Measurements from ENCODE around the gene ANTXR2.

ANTXR2 gene

GRCh38 chr4:80022282-80022681 lies 50.7 kb downstream of the ANTXR2 start:
- DNase-seq (ENCODE audit: low read depth), result no peak
- TF ChIP-seq, protein P1, sequence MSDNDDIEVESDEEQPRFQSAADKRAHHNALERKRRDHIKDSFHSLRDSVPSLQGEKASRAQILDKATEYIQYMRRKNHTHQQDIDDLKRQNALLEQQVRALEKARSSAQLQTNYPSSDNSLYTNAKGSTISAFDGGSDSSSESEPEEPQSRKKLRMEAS (IDR thresholded peaks at IDR 0.05; ENCODE audit: low read depth, low read length), result no peak
- TF ChIP-seq, protein P2, sequence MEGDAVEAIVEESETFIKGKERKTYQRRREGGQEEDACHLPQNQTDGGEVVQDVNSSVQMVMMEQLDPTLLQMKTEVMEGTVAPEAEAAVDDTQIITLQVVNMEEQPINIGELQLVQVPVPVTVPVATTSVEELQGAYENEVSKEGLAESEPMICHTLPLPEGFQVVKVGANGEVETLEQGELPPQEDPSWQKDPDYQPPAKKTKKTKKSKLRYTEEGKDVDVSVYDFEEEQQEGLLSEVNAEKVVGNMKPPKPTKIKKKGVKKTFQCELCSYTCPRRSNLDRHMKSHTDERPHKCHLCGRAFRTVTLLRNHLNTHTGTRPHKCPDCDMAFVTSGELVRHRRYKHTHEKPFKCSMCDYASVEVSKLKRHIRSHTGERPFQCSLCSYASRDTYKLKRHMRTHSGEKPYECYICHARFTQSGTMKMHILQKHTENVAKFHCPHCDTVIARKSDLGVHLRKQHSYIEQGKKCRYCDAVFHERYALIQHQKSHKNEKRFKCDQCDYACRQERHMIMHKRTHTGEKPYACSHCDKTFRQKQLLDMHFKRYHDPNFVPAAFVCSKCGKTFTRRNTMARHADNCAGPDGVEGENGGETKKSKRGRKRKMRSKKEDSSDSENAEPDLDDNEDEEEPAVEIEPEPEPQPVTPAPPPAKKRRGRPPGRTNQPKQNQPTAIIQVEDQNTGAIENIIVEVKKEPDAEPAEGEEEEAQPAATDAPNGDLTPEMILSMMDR (IDR thresholded peaks at IDR 0.05; ENCODE audit: low read depth, low read length), result no peak
- no peak for TF ChIP-seq MYC (IDR thresholded peaks at IDR 0.05; ENCODE audit: low read depth, low read length)
- no peak for TF ChIP-seq POLR2A (IDR thresholded peaks at IDR 0.05; ENCODE audit: extremely low read depth, insufficient read length)

DNA sequence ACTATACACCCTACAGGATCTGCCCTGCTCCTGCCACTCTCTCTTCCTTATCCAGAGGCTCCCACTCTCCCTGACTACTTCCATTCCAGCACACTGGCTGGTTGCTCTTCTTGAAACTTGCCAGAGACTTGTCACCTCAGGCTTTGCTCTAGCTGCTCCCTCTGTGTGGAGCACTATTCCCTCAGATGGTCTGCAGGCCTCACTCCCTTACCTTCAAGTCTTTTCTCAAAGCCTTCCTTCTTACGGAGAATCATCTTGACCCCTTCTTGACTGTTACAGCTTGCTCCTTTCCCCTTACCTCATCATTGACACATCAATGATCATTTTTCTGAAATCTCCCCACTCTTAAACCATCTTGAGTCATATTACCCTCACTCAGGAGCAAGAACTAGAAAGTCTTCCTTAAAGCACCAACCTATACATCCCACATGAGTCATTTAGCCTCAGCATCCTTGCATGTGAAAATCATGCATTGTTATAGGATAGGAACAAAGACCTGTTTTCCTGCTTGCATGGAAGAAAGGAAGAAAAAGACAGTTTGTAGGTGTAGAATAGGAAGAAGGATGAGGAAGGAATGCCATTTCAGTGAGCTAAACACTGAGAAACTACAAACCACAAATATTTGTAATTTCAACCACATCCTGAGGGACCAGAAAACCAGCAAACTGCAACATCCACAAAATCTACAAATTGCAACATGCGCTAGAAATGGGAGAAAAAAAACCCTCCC lies 55.7 kb downstream of the ANTXR2 start:
- TF ChIP-seq POLR2A (IDR thresholded peaks at IDR 0.05; ENCODE audit: extremely low read depth, insufficient read length), result no peak
- TF ChIP-seq MYC (IDR thresholded peaks at IDR 0.05; ENCODE audit: low read depth, low read length), result no peak; the same call in 1 of the 2 replicates
- TF ChIP-seq, protein P1 (IDR thresholded peaks at IDR 0.05; ENCODE audit: low read depth, low read length), result no peak
- TF ChIP-seq, protein P2 (IDR thresholded peaks at IDR 0.05; ENCODE audit: low read depth, low read length), result no peak
- DNase-seq (ENCODE audit: low read depth), result peak; percentile 84
- peak overlapping the region; percentile 34 for H3K4me3 ChIP-seq (ENCODE audit: low read depth, low read length)

More at GRCh38 chr4:80022282-80022681, 50.7 kb downstream of the ANTXR2 start:
- no peak overlapping the region for H3K4me3 ChIP-seq (ENCODE audit: low read depth, low read length)

DNA sequence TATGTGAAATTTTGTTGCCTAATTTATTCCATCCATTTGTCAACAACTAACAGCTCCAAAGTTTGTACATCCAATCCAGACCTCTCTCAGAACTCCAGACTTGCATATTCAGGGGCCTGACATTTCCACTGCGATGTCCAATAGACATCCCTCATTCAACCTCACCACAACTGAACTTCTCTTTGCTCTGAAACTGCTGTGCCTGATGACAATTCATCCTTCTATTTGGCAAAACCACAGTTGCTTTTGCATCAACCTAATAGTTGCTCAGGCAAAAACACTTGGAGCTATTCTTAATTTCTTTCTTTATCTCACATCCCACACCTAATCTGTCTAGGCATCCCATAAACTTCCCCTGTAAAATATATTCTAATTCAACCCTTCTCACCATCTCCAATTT lies 56.5 kb downstream of the ANTXR2 start:
- peak overlapping the region; percentile 34 for H3K4me3 ChIP-seq (ENCODE audit: low read depth, low read length)
- TF ChIP-seq, protein P2 (IDR thresholded peaks at IDR 0.05; ENCODE audit: low read depth, low read length), result no peak
- TF ChIP-seq MYC (IDR thresholded peaks at IDR 0.05; ENCODE audit: low read depth, low read length) (no peak), POLR2A (IDR thresholded peaks at IDR 0.05; ENCODE audit: extremely low read depth, insufficient read length) (no peak)
- TF ChIP-seq, protein P1 (IDR thresholded peaks at IDR 0.05; ENCODE audit: low read depth, low read length), result no peak
- peak; percentile 35 for DNase-seq (ENCODE audit: low read depth)

DNA sequence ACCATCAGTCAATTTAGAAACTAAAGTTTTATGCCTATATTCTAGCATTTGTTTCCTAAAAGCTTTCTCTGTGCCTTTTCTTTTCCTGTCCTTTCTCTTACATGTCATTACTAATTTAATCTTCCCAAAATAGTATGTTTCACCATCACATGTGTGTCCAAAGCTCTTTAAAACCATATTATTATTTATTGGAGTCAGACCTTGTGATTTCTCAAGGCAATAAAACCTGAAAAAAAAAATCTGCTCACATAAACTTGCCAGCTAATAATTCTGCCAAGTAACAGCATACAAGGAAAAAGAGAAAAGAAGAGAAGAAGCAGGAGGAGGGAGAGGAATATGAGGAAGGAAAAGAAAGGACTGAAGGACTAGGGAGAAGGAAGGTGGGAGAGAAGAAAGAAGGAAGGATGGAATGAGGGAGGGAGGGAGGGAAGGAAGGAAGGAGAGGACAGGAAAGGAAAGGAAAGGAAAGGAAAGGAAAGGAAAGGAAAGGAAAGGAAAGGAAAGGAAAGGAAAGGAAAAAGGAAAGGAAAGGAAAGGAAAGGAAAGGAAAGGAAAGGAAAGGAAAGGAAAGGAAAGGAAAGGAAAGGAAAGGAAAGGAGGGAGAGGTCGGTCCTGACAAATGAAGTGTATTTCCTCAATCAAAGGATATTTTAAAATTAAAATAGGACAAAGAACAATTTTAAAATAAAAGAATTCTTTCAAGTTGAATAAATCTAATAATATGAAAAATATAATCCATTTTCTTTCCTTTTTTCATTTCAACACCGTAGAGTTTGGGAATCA lies 57.4 kb downstream of the ANTXR2 start:
- no peak overlapping the region for H3K4me3 ChIP-seq (ENCODE audit: low read depth, low read length)
- no peak for TF ChIP-seq POLR2A (IDR thresholded peaks at IDR 0.05; ENCODE audit: extremely low read depth, insufficient read length)
- TF ChIP-seq MYC (IDR thresholded peaks at IDR 0.05; ENCODE audit: low read depth, low read length), result no peak
- TF ChIP-seq, protein P1 (IDR thresholded peaks at IDR 0.05; ENCODE audit: low read depth, low read length), result no peak
- TF ChIP-seq, protein P2 (IDR thresholded peaks at IDR 0.05; ENCODE audit: low read depth, low read length), result no peak
- no peak for DNase-seq (ENCODE audit: low read depth)

- TF ChIP-seq, protein P2 (IDR thresholded peaks at IDR 0.05; ENCODE audit: low read depth, low read length), result no peak
- TF ChIP-seq POLR2A (IDR thresholded peaks at IDR 0.05; ENCODE audit: extremely low read depth, insufficient read length), result no peak
- TF ChIP-seq MYC (IDR thresholded peaks at IDR 0.05; ENCODE audit: low read depth, low read length), result no peak
- TF ChIP-seq, protein P1 (IDR thresholded peaks at IDR 0.05; ENCODE audit: low read depth, low read length), result no peak
- no peak overlapping the region for H3K4me3 ChIP-seq (ENCODE audit: low read depth, low read length)
- no peak for DNase-seq (ENCODE audit: low read depth)
Observed at GRCh38 chr4:80014531-80014930, 58.5 kb downstream of the ANTXR2 start.
